Measurements from ENCODE around the gene TPST2. TPM values are rescaled to one million over a fixed set of nuclear protein-coding genes. Genes with fewer than 3 reads are reported as not detected.

The TPST2 gene
- total RNA-seq, 1 experiment from 2014 or later = 11.8 TPM

DNA sequence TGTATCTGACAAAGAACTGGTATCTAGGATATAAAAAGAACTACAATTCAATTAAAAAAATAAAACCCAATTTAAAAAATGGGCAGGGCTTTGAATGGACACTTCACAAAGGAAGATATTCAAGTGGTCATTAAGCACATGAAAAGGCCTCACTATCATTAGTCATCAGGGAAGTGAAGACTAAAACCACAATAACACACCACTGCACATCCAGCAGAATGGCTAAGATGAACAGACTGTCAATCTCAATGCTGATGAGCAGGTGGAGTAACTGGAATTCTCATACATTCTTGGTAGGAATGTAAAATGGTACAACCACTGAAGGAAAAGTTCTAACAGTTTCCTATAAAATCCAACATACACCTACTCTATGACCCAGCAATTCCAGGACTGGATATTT lies 115.2 kb downstream of the TPST2 start:
- peaks cover 59% of the 10 kb centered on the region for H3K4me1 Mint-ChIP-seq (ENCODE audit: low read depth, unreplicated experiment)
- no peak overlapping the region for H3K4me3 Mint-ChIP-seq (ENCODE audit: low read depth, unreplicated experiment)
- TF ChIP-seq, protein P1, sequence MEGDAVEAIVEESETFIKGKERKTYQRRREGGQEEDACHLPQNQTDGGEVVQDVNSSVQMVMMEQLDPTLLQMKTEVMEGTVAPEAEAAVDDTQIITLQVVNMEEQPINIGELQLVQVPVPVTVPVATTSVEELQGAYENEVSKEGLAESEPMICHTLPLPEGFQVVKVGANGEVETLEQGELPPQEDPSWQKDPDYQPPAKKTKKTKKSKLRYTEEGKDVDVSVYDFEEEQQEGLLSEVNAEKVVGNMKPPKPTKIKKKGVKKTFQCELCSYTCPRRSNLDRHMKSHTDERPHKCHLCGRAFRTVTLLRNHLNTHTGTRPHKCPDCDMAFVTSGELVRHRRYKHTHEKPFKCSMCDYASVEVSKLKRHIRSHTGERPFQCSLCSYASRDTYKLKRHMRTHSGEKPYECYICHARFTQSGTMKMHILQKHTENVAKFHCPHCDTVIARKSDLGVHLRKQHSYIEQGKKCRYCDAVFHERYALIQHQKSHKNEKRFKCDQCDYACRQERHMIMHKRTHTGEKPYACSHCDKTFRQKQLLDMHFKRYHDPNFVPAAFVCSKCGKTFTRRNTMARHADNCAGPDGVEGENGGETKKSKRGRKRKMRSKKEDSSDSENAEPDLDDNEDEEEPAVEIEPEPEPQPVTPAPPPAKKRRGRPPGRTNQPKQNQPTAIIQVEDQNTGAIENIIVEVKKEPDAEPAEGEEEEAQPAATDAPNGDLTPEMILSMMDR (IDR thresholded peaks at IDR 0.05; ENCODE audit: unreplicated experiment) = no peak
- BruUV-seq (replicated peaks) = no TSS peak
- CTCF ChIA-PET = no interaction called here
- intact Hi-C loops (cut with micrococcal nuclease; ENCODE audit: unreplicated experiment) = no loop called here
- H3K27ac Mint-ChIP-seq (ENCODE audit: unreplicated experiment) = no peak overlapping the region
- H3K36me3 Mint-ChIP-seq (ENCODE audit: insufficient read depth, unreplicated experiment) = peaks cover 48% of the 10 kb centered on the region
- no peak for DNase-seq
- no peaks in the 10 kb centered on the region for H3K27me3 Mint-ChIP-seq (ENCODE audit: unreplicated experiment)
- no peaks in the 10 kb centered on the region for H3K9me3 Mint-ChIP-seq (ENCODE audit: low read depth, unreplicated experiment)

Small RNA genes lying within 50 kb of the gene (microRNA-seq; reads per million reads assigned to microRNA genes)
- 9.5 reads per million, percentile 31 among the genes with 10 or more reads in this experiment for gene MIR548J

Other genes starting within 250 kb of the TPST2 start
- gene ASPHD2, start 160.9 kb downstream of the TPST2 start, total RNA-seq (2022) = 0.40 and 0.71 TPM in 2 replicates
- gene HPS4, start 106.3 kb downstream of the TPST2 start, total RNA-seq (2022) = 40.7 and 41.9 TPM in 2 replicates
- gene SRRD, start 106.3 kb downstream of the TPST2 start, total RNA-seq (2022) = 22.8 and 25.6 TPM in 2 replicates
- gene TFIP11, start 77.7 kb downstream of the TPST2 start, total RNA-seq (2022) = 39.8 and 40.8 TPM in 2 replicates
- not detected in 2 replicates for gene CRYBB1, start 27.9 kb upstream of the TPST2 start, total RNA-seq (2022)
- not detected in 2 replicates for gene CRYBA4, start 31.8 kb upstream of the TPST2 start, total RNA-seq (2022)
- 0.52 and 0.64 TPM in 2 replicates for gene MIAT, start 67.5 kb upstream of the TPST2 start, total RNA-seq (2022)

Data from Calu3 (cell line).